Cardiac muscle cell (in vitro differentiated cells and primary cell): ENCODE data around the gene OR52B6. TPM values are rescaled to one million over a fixed set of nuclear protein-coding genes. Genes with fewer than 3 reads are reported as not detected.

Source experiments
- DNase-seq, 2 donors: peaks; one replicate each; pipeline versions ENCODE4 v3.0.0 to v3.0.0-alpha.2; 2010 to 2017; ENCODE audit warnings: low read depth in 1 of 2, low spot score in 1 of 2
- H3K27ac ChIP-seq: fragments of 200-600 bp; sonication (generic); 2 replicates; pipeline ENCODE4 v1.5.1; 2016
- H3K27me3 ChIP-seq: fragments of 200-600 bp; sonication (generic); 2 replicates; pipeline ENCODE4 v1.6.0; 2016; ENCODE audit warnings: control low read depth
- H3K36me3 ChIP-seq: fragments of 200-600 bp; sonication (generic); 2 replicates; pipeline ENCODE4 v1.5.1; 2016; ENCODE audit warnings: control low read depth
- H3K4me1 ChIP-seq: fragments of 200-600 bp; sonication (generic); 2 replicates; pipeline ENCODE4 v1.8.1; 2017; ENCODE audit warnings: low read depth, mild to moderate bottlenecking, mixed run types
- H3K4me3 ChIP-seq: fragments of 200-600 bp; sonication (generic); 2 replicates; pipeline ENCODE4 v1.5.1; 2016; ENCODE audit warnings: mild to moderate bottlenecking
- H3K9me3 ChIP-seq: fragments of 200-600 bp; sonication (generic); 2 replicates; pipeline ENCODE4 v1.5.1; 2017; ENCODE audit warnings: low read depth, mild to moderate bottlenecking, control low read depth
- polyA plus RNA-seq: library from polyadenylated mRNA; unstranded; fragments of >200 nt; fragmentation: Nextera tagmentation; extraction: Ambion mirVana; gene quantifications from 2 replicates; pipeline ENCODE4 v1.2.1, GENCODE V29; 2016
- total RNA-seq: library from RNA; depleted of rRNA; stranded (reverse); fragments of >200 nt; gene quantifications from 2 replicates; pipeline ENCODE4 v1.2.3, GENCODE V29; 2016
- TF ChIP-seq, protein P1 (sequence below): IDR thresholded peaks from 2 replicates; pipeline ENCODE4 v1.5.1; 2012; ENCODE audit warnings: low read depth, mild to moderate bottlenecking, low read length

OR52B6 gene
- total and polyA plus RNA-seq, 2 experiments from 2014 or later, result not detected

DNA sequence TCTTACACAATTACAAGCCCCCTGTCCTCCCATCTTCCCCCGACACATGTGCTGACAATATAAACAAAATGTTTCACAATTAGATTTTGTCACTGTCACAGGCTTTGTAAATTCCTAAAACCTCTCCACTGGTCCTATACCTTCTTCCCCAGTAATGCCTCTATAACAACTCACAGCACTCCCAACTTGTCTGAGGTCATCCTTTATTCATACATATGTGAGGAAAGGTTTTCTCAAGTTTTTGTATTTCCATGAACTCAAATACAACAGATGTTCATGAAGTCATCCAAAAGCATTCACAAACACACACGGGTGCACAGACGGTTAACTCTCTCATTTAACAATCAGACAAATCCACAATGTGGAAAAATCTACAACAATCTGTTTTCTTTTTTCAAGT lies 34.2 kb upstream of the OR52B6 start:
- DNase-seq, result no peak
- H3K36me3 ChIP-seq, result no peaks in the 10 kb centered on the region
- no peaks in the 10 kb centered on the region for H3K4me1 ChIP-seq
- H3K27ac ChIP-seq, result no peak overlapping the region
- no peaks in the 10 kb centered on the region for H3K27me3 ChIP-seq
- no peak overlapping the region for H3K4me3 ChIP-seq
- TF ChIP-seq, protein P1, sequence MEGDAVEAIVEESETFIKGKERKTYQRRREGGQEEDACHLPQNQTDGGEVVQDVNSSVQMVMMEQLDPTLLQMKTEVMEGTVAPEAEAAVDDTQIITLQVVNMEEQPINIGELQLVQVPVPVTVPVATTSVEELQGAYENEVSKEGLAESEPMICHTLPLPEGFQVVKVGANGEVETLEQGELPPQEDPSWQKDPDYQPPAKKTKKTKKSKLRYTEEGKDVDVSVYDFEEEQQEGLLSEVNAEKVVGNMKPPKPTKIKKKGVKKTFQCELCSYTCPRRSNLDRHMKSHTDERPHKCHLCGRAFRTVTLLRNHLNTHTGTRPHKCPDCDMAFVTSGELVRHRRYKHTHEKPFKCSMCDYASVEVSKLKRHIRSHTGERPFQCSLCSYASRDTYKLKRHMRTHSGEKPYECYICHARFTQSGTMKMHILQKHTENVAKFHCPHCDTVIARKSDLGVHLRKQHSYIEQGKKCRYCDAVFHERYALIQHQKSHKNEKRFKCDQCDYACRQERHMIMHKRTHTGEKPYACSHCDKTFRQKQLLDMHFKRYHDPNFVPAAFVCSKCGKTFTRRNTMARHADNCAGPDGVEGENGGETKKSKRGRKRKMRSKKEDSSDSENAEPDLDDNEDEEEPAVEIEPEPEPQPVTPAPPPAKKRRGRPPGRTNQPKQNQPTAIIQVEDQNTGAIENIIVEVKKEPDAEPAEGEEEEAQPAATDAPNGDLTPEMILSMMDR, result no peak
- H3K9me3 ChIP-seq, result no peaks in the 10 kb centered on the region

DNA sequence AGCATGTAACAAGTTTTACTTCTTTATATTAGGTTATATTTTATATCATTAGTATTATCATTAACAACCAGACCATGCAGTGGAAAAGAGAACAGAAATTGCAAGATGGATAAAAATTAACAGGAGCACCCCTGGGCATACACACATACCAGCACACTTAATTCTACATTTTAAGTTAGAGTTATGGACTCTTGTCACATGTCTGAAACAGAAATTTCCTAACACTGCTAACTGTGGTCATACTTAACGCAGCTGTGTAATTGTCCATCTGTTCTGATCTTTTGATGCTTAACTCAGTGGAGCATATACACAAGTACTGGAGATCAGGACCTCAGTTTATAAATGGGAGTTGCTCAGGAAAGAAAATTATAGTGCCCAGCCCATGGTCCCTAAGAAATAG lies 32.7 kb upstream of the OR52B6 start:
- no peaks in the 10 kb centered on the region for H3K4me1 ChIP-seq
- no peaks in the 10 kb centered on the region for H3K9me3 ChIP-seq
- TF ChIP-seq, protein P1, result no peak
- no peaks in the 10 kb centered on the region for H3K27me3 ChIP-seq
- no peak overlapping the region for H3K4me3 ChIP-seq
- H3K36me3 ChIP-seq, result no peaks in the 10 kb centered on the region
- H3K27ac ChIP-seq, result no peak overlapping the region
- DNase-seq, result no peak

DNA sequence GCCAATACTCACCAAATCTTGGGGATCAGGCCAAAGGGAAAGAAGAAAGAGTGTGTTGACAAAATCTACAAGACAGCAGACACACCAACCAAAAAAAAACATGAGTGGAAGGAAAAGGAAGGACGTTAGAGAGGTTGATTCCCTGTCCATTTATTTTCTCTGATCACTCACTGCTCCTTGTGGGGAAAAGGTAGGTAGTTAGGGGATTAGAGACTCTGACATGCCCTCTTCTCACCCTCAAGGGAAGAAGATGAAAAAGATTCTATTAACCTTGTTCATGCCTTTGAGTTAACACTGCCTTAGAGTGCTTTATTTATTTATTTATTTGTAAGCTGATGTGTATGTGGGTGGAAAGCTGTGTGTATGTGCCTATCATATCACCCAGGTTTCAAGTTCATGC lies 32.2 kb upstream of the OR52B6 start, which contains the start of gene OR52H1:
OR52H1 (minus strand) TSS at position 101 of the 400 bp plus-strand sequence. CDS start 3,035 bp downstream, outside the sequence.
- H3K4me1 ChIP-seq, result no peaks in the 10 kb centered on the region
- H3K4me3 ChIP-seq, result no peak within 1 kb of the TSS
- no peaks in the 10 kb centered on the region for H3K9me3 ChIP-seq
- H3K27me3 ChIP-seq, result no peaks in the 10 kb centered on the region
- H3K27ac ChIP-seq, result no peak within 1 kb of the TSS
- no peak for DNase-seq
- no peaks in the 10 kb centered on the region for H3K36me3 ChIP-seq
- TF ChIP-seq, protein P1, result no peak

DNA sequence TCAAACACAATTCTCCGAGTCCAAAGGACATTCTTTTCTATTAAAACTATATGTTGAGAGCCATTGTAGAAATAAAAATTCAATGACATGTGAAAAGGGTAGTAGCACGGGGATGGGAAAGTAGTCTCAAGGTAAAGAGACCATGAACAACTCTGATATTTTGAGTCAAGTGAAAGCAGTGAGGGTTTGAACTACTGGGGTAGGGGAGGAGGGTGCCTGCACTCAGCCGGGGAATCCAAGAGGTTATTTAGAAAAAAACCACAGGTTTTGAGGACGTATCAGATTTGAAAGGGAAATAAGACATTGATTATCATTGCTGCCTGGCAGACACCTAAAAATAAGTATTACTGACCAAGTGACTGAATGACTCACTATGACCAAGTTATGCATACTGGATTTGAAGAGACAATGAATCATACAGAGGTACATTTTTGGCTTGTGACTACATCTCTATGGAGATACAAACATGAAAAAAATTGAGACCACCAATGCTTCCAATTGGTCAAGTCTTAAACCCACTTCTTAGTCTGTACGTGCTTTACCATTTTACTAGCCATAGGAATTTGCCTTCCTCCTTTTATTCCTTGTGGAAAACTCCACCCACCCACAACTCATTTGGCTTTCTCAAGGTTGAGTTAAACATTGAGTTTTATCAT lies 30.1 kb upstream of the OR52B6 start:
- no peak overlapping the region for H3K4me3 ChIP-seq
- no peaks in the 10 kb centered on the region for H3K4me1 ChIP-seq
- peak in 1 of 2 donors; percentile 6 for DNase-seq
- H3K27me3 ChIP-seq, result no peaks in the 10 kb centered on the region
- no peaks in the 10 kb centered on the region for H3K9me3 ChIP-seq
- no peaks in the 10 kb centered on the region for H3K36me3 ChIP-seq
- TF ChIP-seq, protein P1, result no peak
- no peak overlapping the region for H3K27ac ChIP-seq

DNA sequence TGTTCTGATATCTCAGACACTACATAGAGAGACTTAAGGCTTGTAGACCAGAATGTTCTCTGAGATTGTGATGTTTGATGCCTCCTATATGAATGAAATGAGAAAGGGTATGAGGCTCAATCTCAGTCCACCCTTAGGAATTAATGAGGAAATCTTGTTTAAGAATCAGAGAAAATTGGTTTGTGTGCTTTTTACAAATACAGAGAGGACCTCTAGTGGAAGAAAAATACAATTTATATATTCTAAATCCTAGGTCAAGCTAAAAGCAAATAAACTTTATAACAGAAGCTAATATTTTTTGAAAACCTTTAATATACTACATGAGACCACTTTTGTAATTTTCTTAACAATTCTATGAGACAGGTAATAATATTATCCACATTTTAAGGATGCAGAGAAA lies 27.3 kb upstream of the OR52B6 start:
- Histone ChIP-seq H3K36me3 (no peaks in the 10 kb centered on the region), H3K4me1 (no peaks in the 10 kb centered on the region), H3K4me3 (no peak overlapping the region), H3K27me3 (no peaks in the 10 kb centered on the region), H3K9me3 (no peaks in the 10 kb centered on the region), H3K27ac (no peak overlapping the region)
- no peak for DNase-seq
- TF ChIP-seq, protein P1, result peak; percentile 10
